SJSA1 (cell line): ENCODE results near the gene THEMIS. TPM values are rescaled to one million over a fixed set of nuclear protein-coding genes. Genes with fewer than 3 reads are reported as not detected.
"Not testable (repeated sequence)": the region's sequence is repeated elsewhere in the genome, so short reads cannot be mapped to it uniquely, and the experiment has no call there.

Experiments used
- DNase-seq, 2 experiments: peaks; one replicate each; pipeline ENCODE4 v3.0.0-alpha.2; 2015 to 2020; ENCODE audit warnings: low spot score in 2 of 2, low read depth in 1 of 2
- H3K27ac ChIP-seq: fragments of 250-450 bp; sonication (Bioruptor Pico); 2 replicates; pipeline ENCODE4 v1.5.1; 2020; ENCODE audit warnings: mild to moderate bottlenecking, moderate library complexity
- H3K27me3 ChIP-seq: fragments of 250-450 bp; sonication (Bioruptor Pico); replicated peaks from 2 replicates; pipeline ENCODE4 v1.5.1; 2020; ENCODE audit warnings: mild to moderate bottlenecking, moderate library complexity
- H3K36me3 ChIP-seq: fragments of 250-450 bp; sonication (Bioruptor Pico); 2 replicates; pipeline ENCODE4 v1.5.1; 2020; ENCODE audit warnings: mild to moderate bottlenecking
- H3K4me1 ChIP-seq: fragments of 250-450 bp; sonication (Bioruptor Pico); replicated peaks from 2 replicates; pipeline ENCODE4 v1.6.1; 2021; ENCODE audit warnings: mild to moderate bottlenecking
- H3K4me3 ChIP-seq: fragments of 250-450 bp; sonication (Bioruptor Pico); 2 replicates; pipeline ENCODE4 v1.5.1; 2020; ENCODE audit warnings: mild to moderate bottlenecking
- H3K9me3 ChIP-seq: fragments of 250-450 bp; sonication (Bioruptor Pico); replicated peaks from 2 replicates; pipeline ENCODE4 v1.5.1; 2020; ENCODE audit warnings: mild to moderate bottlenecking
- total RNA-seq: library from RNA; depleted of rRNA; stranded (reverse); fragments of >200 nt; shearing (Covaris generic); gene quantifications from 2 replicates; pipeline ENCODE4 v1.2.3, GENCODE V29; 2014

THEMIS gene
- total RNA-seq, 1 experiment from 2014 or later: not detected

DNA sequence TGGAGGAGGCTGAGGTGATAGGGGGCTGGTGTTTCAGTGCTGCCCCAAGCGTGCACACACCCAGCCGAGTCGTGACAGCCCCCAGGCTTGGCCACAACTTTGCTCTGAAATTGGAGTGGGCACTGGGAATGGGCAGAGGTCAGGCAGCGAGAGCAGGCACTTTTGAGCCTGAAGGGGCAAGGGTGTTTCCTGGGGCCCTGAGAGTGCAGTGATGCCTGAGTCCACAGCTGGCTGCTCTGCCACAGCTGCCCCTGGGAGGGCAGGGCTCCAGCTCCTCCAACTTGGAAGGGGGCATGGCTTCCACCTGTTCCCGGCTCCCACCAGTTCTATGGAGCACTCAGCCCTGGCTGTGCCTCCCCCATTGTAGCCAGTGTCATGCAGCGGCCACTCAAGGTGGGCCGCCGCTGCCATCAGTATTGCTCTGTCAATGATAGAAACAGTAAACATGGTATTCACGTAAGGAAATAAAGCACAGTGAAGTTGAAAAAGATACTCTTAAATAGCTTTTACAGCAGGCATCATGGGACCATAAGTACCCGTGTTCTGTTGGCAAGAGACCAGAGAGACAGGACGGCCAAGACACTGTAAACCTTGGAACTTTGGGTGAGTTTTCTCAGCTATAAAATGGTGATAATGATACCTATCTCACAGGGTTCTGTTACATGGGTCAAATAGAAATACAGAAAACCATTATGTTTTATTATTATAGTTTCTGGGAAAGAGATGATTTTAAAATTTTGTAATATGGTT, 108.9 kb downstream of the THEMIS start:
- no peak for DNase-seq
- Histone ChIP-seq H3K4me1 (no peaks in the 10 kb centered on the region), H3K9me3 (no peaks in the 10 kb centered on the region), H3K27ac (no peak overlapping the region), H3K27me3 (peaks cover 14% of the 10 kb centered on the region; the same call in 1 of the 2 replicates), H3K36me3 (no peaks in the 10 kb centered on the region), H3K4me3 (no peak overlapping the region)

DNA sequence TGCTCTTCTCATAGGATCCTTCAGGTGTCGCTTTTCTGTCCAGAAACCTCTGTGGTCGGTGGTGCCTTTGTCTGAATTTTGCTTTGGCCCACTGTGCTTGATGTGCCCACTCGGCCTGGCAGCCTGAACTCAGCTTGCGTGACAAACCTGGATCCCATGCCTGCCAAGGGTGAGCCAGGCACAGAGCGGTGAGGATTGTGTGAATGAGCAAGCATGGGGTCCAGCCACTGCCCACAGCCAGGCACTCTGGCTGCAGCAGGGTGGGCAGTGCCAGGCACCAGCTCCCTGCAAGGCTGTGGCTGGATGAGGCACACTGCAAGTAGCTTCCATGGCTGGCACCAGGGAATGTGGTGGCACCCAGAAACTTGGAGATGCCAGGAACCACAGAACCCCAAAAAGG, 110.3 kb downstream of the THEMIS start:
- H3K27me3 ChIP-seq: peaks cover 14% of the 10 kb centered on the region; the same call in 1 of the 2 replicates

DNA sequence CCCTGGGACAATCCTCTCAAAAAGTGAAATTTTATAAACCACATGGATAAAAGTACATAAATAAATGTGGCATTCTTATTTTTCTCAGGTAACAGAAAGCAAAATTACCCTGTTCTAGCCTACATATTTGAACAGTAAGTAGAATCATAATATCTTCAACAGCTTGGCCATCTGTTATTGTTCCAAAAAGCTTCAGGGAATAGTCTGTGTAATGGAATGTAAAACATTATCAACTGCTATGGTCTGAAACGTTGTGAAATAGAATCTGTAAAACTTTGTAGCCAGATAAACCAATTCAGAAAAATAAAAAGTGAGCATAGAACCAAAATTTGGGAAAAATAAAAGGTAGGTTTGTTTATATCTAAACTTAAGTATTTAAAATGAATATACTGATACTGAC, 114.7 kb downstream of the THEMIS start:
- H3K9me3 ChIP-seq: no peaks in the 10 kb centered on the region

More for the DNA sequence above, 110.3 kb downstream of the THEMIS start:
- Histone ChIP-seq H3K4me3 (no peak overlapping the region), H3K36me3 (no peaks in the 10 kb centered on the region), H3K27ac (no peak overlapping the region), H3K4me1 (no peaks in the 10 kb centered on the region), H3K9me3 (no peaks in the 10 kb centered on the region)
- no peak for DNase-seq

DNA sequence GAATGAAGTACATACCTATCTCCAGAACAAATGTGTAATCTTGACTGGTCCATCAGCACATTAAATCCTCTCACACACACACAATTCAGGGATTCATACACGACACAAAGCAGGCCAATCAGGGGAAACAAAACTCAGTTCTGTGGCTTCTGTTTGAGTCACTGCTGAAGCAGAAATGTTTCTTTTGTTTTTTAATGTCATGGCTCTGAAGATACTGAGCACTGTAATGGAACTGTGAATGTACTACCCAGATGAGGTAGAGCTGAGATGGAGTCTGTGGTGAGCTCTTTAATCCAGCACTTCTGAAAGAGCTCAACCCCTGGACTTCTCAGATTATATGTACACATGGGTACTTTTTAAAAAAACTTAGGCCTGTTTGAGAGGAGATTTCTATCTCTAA, 116.4 kb downstream of the THEMIS start:
- no peak for DNase-seq
- Histone ChIP-seq H3K4me1 (no peaks in the 10 kb centered on the region), H3K9me3 (no peaks in the 10 kb centered on the region), H3K27me3 (no peaks in the 10 kb centered on the region), H3K36me3 (no peaks in the 10 kb centered on the region), H3K27ac (no peak overlapping the region), H3K4me3 (no peak overlapping the region)

More for the DNA sequence above, 114.7 kb downstream of the THEMIS start:
- H3K36me3 ChIP-seq: no peaks in the 10 kb centered on the region
- no peak for DNase-seq
- no peaks in the 10 kb centered on the region for H3K4me1 ChIP-seq
- no peaks in the 10 kb centered on the region for H3K27me3 ChIP-seq
- H3K27ac ChIP-seq: no peak overlapping the region
- H3K4me3 ChIP-seq: no peak overlapping the region

DNA sequence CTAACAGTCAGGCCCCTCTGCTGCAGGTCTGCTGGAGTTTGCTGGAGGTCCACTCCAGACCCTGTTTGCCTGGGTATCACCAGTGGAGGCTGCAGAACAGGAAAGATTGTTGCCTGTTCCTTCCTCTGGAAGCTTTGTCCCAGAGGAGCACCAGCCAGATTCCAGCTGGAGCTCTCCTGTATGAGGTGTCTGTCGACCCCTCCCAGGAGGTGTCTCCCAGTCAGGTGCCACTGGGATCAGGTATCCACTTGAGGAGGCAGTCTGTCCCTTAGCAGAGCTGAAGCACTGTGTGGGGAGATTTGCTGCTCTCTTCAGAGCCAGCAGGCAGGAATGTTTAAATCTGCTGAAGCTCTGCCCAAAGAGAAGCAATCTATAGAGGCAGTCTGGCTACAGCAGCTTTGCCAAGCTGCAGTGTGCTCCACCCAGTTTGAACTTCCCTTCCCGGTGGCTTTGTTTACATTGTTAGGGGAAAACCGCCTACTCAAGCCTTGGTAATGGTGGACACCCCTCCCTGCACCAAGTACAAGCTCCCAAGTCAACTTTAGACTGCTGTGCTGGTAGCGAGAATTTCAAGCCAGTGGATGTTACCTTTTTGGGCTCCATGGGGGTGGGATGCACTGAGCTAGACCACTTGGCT, 119.1 kb downstream of the THEMIS start:
- not testable (repeated sequence) for H3K4me3 ChIP-seq, H3K4me1 ChIP-seq, DNase-seq, H3K27ac ChIP-seq, H3K36me3 ChIP-seq, H3K9me3 ChIP-seq, H3K27me3 ChIP-seq

- no peak overlapping the region for H3K27ac ChIP-seq
- H3K36me3 ChIP-seq: no peaks in the 10 kb centered on the region
- H3K4me1 ChIP-seq: no peaks in the 10 kb centered on the region
- H3K4me3 ChIP-seq: no peak overlapping the region
- no peak for DNase-seq
- H3K9me3 ChIP-seq: no peaks in the 10 kb centered on the region
- H3K27me3 ChIP-seq: no peaks in the 10 kb centered on the region
These were observed 124.5 kb downstream of the THEMIS start for GRCh38 chr6:127776320-127776719.

- Histone ChIP-seq H3K9me3 (no peaks in the 10 kb centered on the region), H3K4me3 (no peak overlapping the region), H3K36me3 (no peaks in the 10 kb centered on the region), H3K27me3 (no peaks in the 10 kb centered on the region), H3K27ac (no peak overlapping the region), H3K4me1 (no peaks in the 10 kb centered on the region)
- no peak for DNase-seq
These were observed 125.5 kb downstream of the THEMIS start for GRCh38 chr6:127775371-127775770.

DNA sequence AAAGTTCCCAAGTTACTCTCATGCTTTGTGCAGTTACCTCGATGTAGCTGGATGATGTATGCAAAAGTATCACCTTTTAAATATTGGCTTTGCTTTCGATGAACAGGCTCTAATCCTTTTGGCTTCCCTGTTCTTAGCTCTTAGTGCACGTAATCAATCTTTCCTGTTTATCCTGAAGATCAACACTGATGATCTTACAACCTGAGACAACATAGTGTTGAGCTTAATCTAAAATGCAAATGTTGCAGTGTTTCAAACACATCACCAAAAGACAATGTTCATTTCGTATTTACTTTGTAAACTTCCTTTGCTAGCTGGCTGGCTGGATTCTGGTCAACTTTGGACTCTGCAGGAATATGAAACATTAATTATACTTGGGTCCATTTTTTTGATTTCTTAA, 132.1 kb downstream of the THEMIS start:
- no peak overlapping the region for H3K4me3 ChIP-seq
- DNase-seq: no peak
- no peaks in the 10 kb centered on the region for H3K36me3 ChIP-seq
- no peaks in the 10 kb centered on the region for H3K27me3 ChIP-seq
- no peaks in the 10 kb centered on the region for H3K4me1 ChIP-seq
- H3K27ac ChIP-seq: no peak overlapping the region
- no peaks in the 10 kb centered on the region for H3K9me3 ChIP-seq

DNA sequence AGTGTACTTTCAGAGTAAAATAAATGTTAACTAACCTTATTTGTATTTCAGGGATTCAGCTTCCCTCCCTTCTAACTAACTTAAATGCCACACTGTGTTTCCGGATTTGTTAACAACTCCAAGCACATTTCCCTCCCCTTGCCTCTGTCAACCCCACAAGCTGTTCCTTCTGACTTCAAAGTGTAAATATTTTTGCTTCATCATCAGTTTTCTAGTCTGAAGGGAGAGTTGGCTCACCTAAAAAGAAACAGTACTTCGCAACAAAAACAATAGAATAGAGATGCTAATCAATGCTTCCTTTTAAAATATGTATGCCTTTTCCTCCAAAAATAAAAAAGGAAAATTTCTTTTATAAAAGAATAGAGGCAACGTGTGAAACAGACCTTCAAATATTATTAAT, 132.6 kb downstream of the THEMIS start:
- no peak overlapping the region for H3K27ac ChIP-seq
- no peaks in the 10 kb centered on the region for H3K9me3 ChIP-seq
- no peaks in the 10 kb centered on the region for H3K36me3 ChIP-seq
- H3K4me3 ChIP-seq: no peak overlapping the region
- H3K4me1 ChIP-seq: no peaks in the 10 kb centered on the region
- no peaks in the 10 kb centered on the region for H3K27me3 ChIP-seq
- DNase-seq: no peak

GRCh38 chr6:127765949-127766348, 134.9 kb downstream of the THEMIS start:
- DNase-seq: no peak
- H3K4me3 ChIP-seq: no peak overlapping the region
- no peaks in the 10 kb centered on the region for H3K27me3 ChIP-seq
- no peaks in the 10 kb centered on the region for H3K36me3 ChIP-seq
- H3K9me3 ChIP-seq: no peaks in the 10 kb centered on the region
- no peak overlapping the region for H3K27ac ChIP-seq
- no peaks in the 10 kb centered on the region for H3K4me1 ChIP-seq

DNA sequence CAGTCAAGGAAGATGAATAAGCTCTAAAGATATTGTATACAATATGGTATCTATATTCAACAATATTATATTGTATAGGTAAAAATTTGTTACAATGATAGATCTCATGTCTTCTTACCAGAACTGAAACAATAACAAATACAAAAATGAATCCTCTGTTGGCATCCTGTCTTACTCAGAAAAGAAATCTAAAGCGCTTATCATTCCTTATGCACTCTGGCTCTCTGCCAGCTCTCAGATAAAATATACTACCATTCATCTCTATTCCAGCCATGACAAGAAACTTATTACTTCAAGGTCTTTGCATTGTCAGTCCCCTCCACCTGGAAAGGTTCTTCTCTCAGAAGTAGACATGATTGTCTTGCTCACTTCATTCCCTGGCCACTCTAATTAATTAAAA, 138.6 kb downstream of the THEMIS start:
- no peaks in the 10 kb centered on the region for H3K27me3 ChIP-seq
- H3K27ac ChIP-seq: no peak overlapping the region
- DNase-seq: no peak
- no peaks in the 10 kb centered on the region for H3K9me3 ChIP-seq
- H3K4me1 ChIP-seq: no peaks in the 10 kb centered on the region
- no peaks in the 10 kb centered on the region for H3K36me3 ChIP-seq
- H3K4me3 ChIP-seq: no peak overlapping the region

GRCh38 chr6:127761084-127761483, 139.8 kb downstream of the THEMIS start:
- no peaks in the 10 kb centered on the region for H3K27me3 ChIP-seq
- H3K36me3 ChIP-seq: no peaks in the 10 kb centered on the region
- no peak overlapping the region for H3K4me3 ChIP-seq
- no peak for DNase-seq
- no peaks in the 10 kb centered on the region for H3K4me1 ChIP-seq
- no peak overlapping the region for H3K27ac ChIP-seq
- H3K9me3 ChIP-seq: no peaks in the 10 kb centered on the region

- Histone ChIP-seq H3K27ac (no peak overlapping the region), H3K9me3 (no peaks in the 10 kb centered on the region), H3K4me1 (no peaks in the 10 kb centered on the region), H3K4me3 (no peak overlapping the region), H3K27me3 (no peaks in the 10 kb centered on the region), H3K36me3 (no peaks in the 10 kb centered on the region)
- DNase-seq: no peak
These were observed 151.8 kb downstream of the THEMIS start for GRCh38 chr6:127749095-127749494.

DNA sequence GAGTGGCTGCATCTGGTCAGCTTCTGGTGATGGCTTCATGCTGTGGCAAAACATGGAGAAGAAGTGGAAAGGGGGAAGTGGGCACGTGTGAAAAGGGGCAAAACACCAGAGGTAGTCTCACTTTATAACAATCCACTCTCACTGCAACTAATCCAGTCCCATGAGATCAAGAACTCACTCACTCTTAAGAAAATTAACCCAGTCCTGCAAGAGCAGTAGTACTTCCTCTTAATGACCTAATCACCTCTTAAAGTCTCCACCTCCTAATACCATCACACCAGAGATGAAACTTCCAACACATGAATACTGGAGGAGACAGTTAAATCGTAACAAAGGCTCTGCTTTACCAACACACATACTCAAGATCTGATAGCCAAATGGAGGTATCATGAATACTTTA, 152.6 kb downstream of the THEMIS start:
- H3K4me3 ChIP-seq: no peak overlapping the region

More for the DNA sequence above, 152.6 kb downstream of the THEMIS start:
- Histone ChIP-seq H3K27me3 (no peaks in the 10 kb centered on the region), H3K27ac (no peak overlapping the region), H3K4me1 (no peaks in the 10 kb centered on the region), H3K36me3 (no peaks in the 10 kb centered on the region), H3K9me3 (no peaks in the 10 kb centered on the region)
- no peak for DNase-seq
